DND-41 (cell line): ENCODE data around the gene C11orf58.

Source experiments
- ATAC-seq: fragments of 200-7000 bp; cut with Tn5 transposase; 3 replicates; pipeline ENCODE4 v1.9.1; 2021; ENCODE audit warnings: low read depth; ENCODE audit not compliant: insufficient read depth
- DNase-seq: peaks from one replicate; pipeline ENCODE4 v3.0.0-alpha.2; 2020
- H2AFZ ChIP-seq: 2 replicates; pipeline ENCODE4 v1.6.0; 2012; ENCODE audit warnings: low read depth, low read length
- H3K27ac ChIP-seq: 2 replicates; pipeline ENCODE4 v1.5.1; 2012; ENCODE audit warnings: low read length, inconsistent platforms
- H3K27me3 ChIP-seq: fragments of 200-600 bp; sonication (generic); 2 replicates; pipeline ENCODE4 v1.6.0; 2012; ENCODE audit warnings: low read length, mild to moderate bottlenecking, inconsistent platforms; ENCODE audit not compliant: insufficient read depth, poor library complexity
- H3K36me3 ChIP-seq: 2 replicates; pipeline ENCODE4 v1.5.1; 2012; ENCODE audit warnings: low read length, inconsistent platforms; ENCODE audit not compliant: insufficient read depth
- H3K4me1 ChIP-seq: 2 replicates; pipeline ENCODE4 v1.5.1; 2012; ENCODE audit warnings: mild to moderate bottlenecking, low read length; ENCODE audit not compliant: insufficient read depth
- H3K4me2 ChIP-seq: 2 replicates; pipeline ENCODE4 v1.6.0; 2012; ENCODE audit warnings: mild to moderate bottlenecking, moderate library complexity, low read length, inconsistent platforms; ENCODE audit not compliant: insufficient read depth
- H3K4me3 ChIP-seq, 2 experiments: fragments of 200-600 bp in 1 of 2; shearing (Covaris generic) in 1 of 2; 2 replicates each; pipeline ENCODE4 v1.5.1; 2012 to 2016; ENCODE audit warnings: inconsistent platforms in 2 of 2, low read length in 2 of 2, mild to moderate bottlenecking in 2 of 2, low read depth in 1 of 2, moderate library complexity in 1 of 2
- H3K79me2 ChIP-seq: 2 replicates; pipeline ENCODE4 v1.6.0; 2012; ENCODE audit warnings: low read length, inconsistent platforms; ENCODE audit not compliant: insufficient read depth
- H3K9ac ChIP-seq: 2 replicates; pipeline ENCODE4 v1.6.0; 2012; ENCODE audit warnings: low read depth, mild to moderate bottlenecking, inconsistent platforms, low read length, moderate library complexity
- H3K9me3 ChIP-seq: 2 replicates; pipeline ENCODE4 v1.5.1; 2012; ENCODE audit warnings: low read length, moderate library complexity, mild to moderate bottlenecking, inconsistent platforms; ENCODE audit not compliant: insufficient read depth, severe bottlenecking
- H4K20me1 ChIP-seq: 2 replicates; pipeline ENCODE4 v1.6.0; 2012; ENCODE audit warnings: low read length; ENCODE audit not compliant: insufficient read depth
- EZH2 ChIP-seq: IDR thresholded peaks from 3 replicates; pipeline ENCODE4 v1.6.1; 2012; ENCODE audit warnings: borderline replicate concordance, low read depth, mild to moderate bottlenecking, moderate library complexity, low read length, inconsistent platforms; ENCODE audit not compliant: severe bottlenecking
- TF ChIP-seq, protein P1 (sequence below): IDR thresholded peaks from 2 replicates; pipeline ENCODE4 v1.5.1; 2012; ENCODE audit warnings: borderline replicate concordance, low read length, moderate library complexity, mild to moderate bottlenecking; ENCODE audit not compliant: poor library complexity, severe bottlenecking; ENCODE audit errors: extremely low read depth

C11orf58 gene

DNA sequence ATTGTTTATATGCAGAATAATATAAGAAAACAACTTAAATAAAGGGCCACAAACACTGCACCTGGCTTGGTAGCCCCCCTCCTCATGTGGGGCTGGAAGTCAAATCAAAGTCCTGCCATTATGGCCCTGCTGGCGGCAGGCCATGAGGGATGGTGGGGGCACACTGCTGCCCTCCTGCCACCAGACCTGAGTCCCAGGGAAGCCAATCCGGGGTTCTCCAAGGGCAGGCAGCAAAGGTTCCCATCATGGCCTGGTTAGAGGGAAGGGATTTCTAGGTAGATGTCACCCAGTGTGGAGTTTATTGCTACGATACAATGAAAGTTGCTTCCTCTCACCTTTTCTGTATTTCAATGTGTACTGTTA lies 39.1 kb downstream of the C11orf58 start:
- no peak overlapping the region for H3K4me3 ChIP-seq
- no peaks in the 10 kb centered on the region for H3K36me3 ChIP-seq
- TF ChIP-seq, protein P1, sequence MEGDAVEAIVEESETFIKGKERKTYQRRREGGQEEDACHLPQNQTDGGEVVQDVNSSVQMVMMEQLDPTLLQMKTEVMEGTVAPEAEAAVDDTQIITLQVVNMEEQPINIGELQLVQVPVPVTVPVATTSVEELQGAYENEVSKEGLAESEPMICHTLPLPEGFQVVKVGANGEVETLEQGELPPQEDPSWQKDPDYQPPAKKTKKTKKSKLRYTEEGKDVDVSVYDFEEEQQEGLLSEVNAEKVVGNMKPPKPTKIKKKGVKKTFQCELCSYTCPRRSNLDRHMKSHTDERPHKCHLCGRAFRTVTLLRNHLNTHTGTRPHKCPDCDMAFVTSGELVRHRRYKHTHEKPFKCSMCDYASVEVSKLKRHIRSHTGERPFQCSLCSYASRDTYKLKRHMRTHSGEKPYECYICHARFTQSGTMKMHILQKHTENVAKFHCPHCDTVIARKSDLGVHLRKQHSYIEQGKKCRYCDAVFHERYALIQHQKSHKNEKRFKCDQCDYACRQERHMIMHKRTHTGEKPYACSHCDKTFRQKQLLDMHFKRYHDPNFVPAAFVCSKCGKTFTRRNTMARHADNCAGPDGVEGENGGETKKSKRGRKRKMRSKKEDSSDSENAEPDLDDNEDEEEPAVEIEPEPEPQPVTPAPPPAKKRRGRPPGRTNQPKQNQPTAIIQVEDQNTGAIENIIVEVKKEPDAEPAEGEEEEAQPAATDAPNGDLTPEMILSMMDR, result no peak
- TF ChIP-seq EZH2, result no peak
- no peak overlapping the region for H3K9ac ChIP-seq
- ATAC-seq (no peak), DNase-seq (no peak)
- no peak overlapping the region for H3K27ac ChIP-seq
- H2AFZ ChIP-seq, result no peak overlapping the region
- peaks cover 10% of the 10 kb centered on the region for H3K27me3 ChIP-seq
- H3K79me2 ChIP-seq, result no peaks in the 10 kb centered on the region
- no peak overlapping the region for H3K4me2 ChIP-seq
- no peaks in the 10 kb centered on the region for H3K9me3 ChIP-seq
- H4K20me1 ChIP-seq, result no peaks in the 10 kb centered on the region
- H3K4me1 ChIP-seq, result no peaks in the 10 kb centered on the region

DNA sequence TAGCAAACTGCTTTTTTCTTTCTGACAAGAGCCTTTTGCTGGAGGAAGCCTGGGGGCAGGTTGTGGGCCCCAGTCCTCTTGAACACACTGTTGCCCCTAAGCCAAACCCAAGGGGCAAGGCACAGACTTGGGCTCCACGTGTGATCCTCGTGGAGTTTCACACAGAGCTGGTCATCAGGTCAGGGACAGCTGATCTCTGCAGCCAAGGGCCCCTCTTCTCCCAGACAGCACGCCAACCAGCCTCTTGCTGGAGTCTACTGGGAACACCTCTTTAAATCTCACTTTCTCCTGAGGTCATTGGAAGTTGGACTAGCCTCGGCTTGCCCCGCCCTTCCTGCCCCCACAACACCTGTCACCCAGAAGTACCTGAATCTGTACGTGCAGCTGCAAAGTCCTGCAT lies 39.8 kb downstream of the C11orf58 start:
- ATAC-seq, result no peak
- Histone ChIP-seq H3K27me3 (peaks cover 9% of the 10 kb centered on the region), H3K36me3 (no peaks in the 10 kb centered on the region), H2AFZ (no peak overlapping the region), H3K9ac (no peak overlapping the region), H3K79me2 (no peaks in the 10 kb centered on the region), H3K4me1 (no peaks in the 10 kb centered on the region), H3K4me3 (no peak overlapping the region), H3K27ac (no peak overlapping the region), H4K20me1 (no peaks in the 10 kb centered on the region), H3K9me3 (no peaks in the 10 kb centered on the region), H3K4me2 (no peak overlapping the region)
- no peak for DNase-seq
- TF ChIP-seq, protein P1, result no peak
- TF ChIP-seq EZH2, result no peak

DNA sequence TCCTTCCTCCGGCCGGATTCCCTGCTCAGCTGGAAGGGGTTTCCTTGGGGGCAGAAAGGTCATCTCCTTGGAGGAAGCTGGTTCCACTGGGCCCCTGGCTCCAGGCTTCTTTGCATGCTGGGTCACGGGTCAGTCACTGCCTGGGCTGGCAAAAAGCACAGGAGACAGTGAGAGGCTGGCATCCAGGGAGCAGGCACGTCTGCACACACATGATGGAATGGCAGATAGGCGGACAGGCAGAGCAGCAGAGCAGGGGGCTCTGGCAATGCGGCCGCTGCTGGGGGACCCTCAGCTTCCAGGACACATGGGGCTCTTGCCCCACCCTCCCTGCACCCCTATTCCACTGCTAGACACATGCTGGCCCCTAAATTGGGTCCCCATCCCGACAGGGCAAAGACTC lies 40.4 kb downstream of the C11orf58 start:
- no peak for DNase-seq
- TF ChIP-seq, protein P1, result no peak
- TF ChIP-seq EZH2, result no peak

DNA sequence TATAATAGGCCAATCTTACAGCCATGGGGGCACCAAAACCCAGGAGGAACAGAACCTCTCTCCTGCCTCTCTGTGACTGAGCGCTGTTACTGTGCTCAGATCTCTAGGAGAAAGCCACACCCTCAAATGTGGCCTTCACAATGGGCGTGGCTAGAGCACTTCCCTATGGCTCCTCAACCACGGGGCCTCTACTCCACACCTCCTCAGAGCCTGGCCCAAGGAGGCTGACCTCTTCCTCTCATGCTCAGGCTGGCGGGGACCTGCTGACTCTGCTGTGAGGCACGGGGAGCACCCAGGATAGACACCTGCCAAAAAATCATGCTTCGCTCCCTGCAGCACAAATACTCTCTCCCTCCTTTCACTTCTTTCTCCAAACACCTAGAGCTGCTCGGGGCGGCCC lies 41.0 kb downstream of the C11orf58 start:
- H3K9me3 ChIP-seq, result no peaks in the 10 kb centered on the region
- no peak overlapping the region for H3K4me2 ChIP-seq
- DNase-seq, result no peak
- no peaks in the 10 kb centered on the region for H3K36me3 ChIP-seq
- H3K4me1 ChIP-seq, result no peaks in the 10 kb centered on the region
- H4K20me1 ChIP-seq, result no peaks in the 10 kb centered on the region
- ATAC-seq, result no peak
- TF ChIP-seq, protein P1, result no peak
- TF ChIP-seq EZH2, result no peak
- no peaks in the 10 kb centered on the region for H3K27me3 ChIP-seq
- H3K4me3 ChIP-seq, result no peak overlapping the region
- H3K79me2 ChIP-seq, result no peaks in the 10 kb centered on the region
- no peak overlapping the region for H3K27ac ChIP-seq
- no peak overlapping the region for H3K9ac ChIP-seq
- H2AFZ ChIP-seq, result no peak overlapping the region

More for the DNA sequence above, 40.4 kb downstream of the C11orf58 start:
- no peak for ATAC-seq
- no peak overlapping the region for H3K9ac ChIP-seq
- no peak overlapping the region for H3K4me3 ChIP-seq
- H3K27me3 ChIP-seq, result peaks cover 4% of the 10 kb centered on the region
- H2AFZ ChIP-seq, result no peak overlapping the region
- no peaks in the 10 kb centered on the region for H3K4me1 ChIP-seq
- no peak overlapping the region for H3K4me2 ChIP-seq
- H3K9me3 ChIP-seq, result no peaks in the 10 kb centered on the region
- no peak overlapping the region for H3K27ac ChIP-seq
- H3K79me2 ChIP-seq, result no peaks in the 10 kb centered on the region
- H4K20me1 ChIP-seq, result no peaks in the 10 kb centered on the region
- H3K36me3 ChIP-seq, result no peaks in the 10 kb centered on the region
